Prostate gland (tissue), 2 donors: ENCODE data around the gene ARHGAP19. TPM values are rescaled to one million over a fixed set of nuclear protein-coding genes. Genes with fewer than 3 reads are reported as not detected.
"Not testable (repeated sequence)": the region's sequence is repeated elsewhere in the genome, so short reads cannot be mapped to it uniquely, and the experiment has no call there.

Experiments used
- DNase-seq: peaks from one replicate; pipeline ENCODE4 v3.0.0-alpha.2; 2019; ENCODE audit warnings: low spot score
- H3K27ac ChIP-seq, 2 donors: fragments of 200-600 bp; sonication (generic); 2 replicates each; pipeline ENCODE4 v1.5.1; 2017 to 2019
- H3K27me3 ChIP-seq: fragments of 200-600 bp; sonication (generic); replicated peaks from 2 replicates; pipeline ENCODE4 v1.5.1; 2019; ENCODE audit not compliant: insufficient read depth
- H3K36me3 ChIP-seq, 2 donors: fragments of 200-600 bp; sonication (generic); 1 replicate in 1 of 2; 2 replicates in 1 of 2; pipeline versions ENCODE4 v1.5.1 to v1.8.1; 2017 to 2019
- H3K4me1 ChIP-seq: fragments of 200-600 bp; sonication (generic); replicated peaks from 2 replicates; pipeline ENCODE4 v1.5.1; 2019
- H3K4me3 ChIP-seq, 2 donors: fragments of 200-600 bp; sonication (generic); 2 replicates each; pipeline ENCODE4 v1.5.1; 2017 to 2019
- H3K9me3 ChIP-seq: fragments of 200-600 bp; sonication (generic); 2 replicates; pipeline ENCODE4 v1.5.1; 2017
- CTCF ChIP-seq, 4 experiments: fragments of 200-600 bp in 2 of 4; fragments of 450-650 bp in 2 of 4; sonication (generic) in 2 of 4; IDR thresholded peaks; 1 replicate in 3 of 4; 2 replicates in 1 of 4; pipeline ENCODE4 v1.5.1; 2016 to 2019; ENCODE audit warnings: antibody characterized with exemption in 4 of 4, mild to moderate bottlenecking in 2 of 4, moderate library complexity in 2 of 4
- POLR2A ChIP-seq: fragments of 450-650 bp; IDR thresholded peaks from one replicate; pipeline ENCODE4 v1.6.1; 2016; ENCODE audit warnings: antibody characterized with exemption, mild to moderate bottlenecking
- POLR2AphosphoS5 ChIP-seq: sonication (generic); formaldehyde crosslinking; IDR thresholded peaks from one replicate; pipeline ENCODE4 v1.6.1; 2017; ENCODE audit warnings: antibody characterized with exemption
- WGBS: methylation state at CpG from one replicate; pipeline ENCODE4 v1.1.5; 2018; 5-methylcytosine and 5-hydroxymethylcytosine counted together
- intact Hi-C: fragments of 100-400 bp; cut with DNase I; formaldehyde crosslinking; loops from one replicate; pipeline ENCODE4 v1.14.2; 2022
- total RNA-seq, 2 donors: library from RNA; depleted of rRNA; stranded (reverse); fragments of >200 nt; gene quantifications; one replicate each; pipeline ENCODE4 v1.1.0, GENCODE V29; 2016

ARHGAP19 gene
- total RNA-seq, 2 donors from 2014 or later, result 10.4 to 37.1 TPM

- WGBS, result 96% methylated on average over 3 of the region's 3 CpGs
- intact Hi-C loops, result no loop called here
- no peaks in the 10 kb centered on the region for H3K36me3 ChIP-seq
These were observed 18.7 kb downstream of the ARHGAP19 start for GRCh38 chr10:97273700-97274099.

DNA sequence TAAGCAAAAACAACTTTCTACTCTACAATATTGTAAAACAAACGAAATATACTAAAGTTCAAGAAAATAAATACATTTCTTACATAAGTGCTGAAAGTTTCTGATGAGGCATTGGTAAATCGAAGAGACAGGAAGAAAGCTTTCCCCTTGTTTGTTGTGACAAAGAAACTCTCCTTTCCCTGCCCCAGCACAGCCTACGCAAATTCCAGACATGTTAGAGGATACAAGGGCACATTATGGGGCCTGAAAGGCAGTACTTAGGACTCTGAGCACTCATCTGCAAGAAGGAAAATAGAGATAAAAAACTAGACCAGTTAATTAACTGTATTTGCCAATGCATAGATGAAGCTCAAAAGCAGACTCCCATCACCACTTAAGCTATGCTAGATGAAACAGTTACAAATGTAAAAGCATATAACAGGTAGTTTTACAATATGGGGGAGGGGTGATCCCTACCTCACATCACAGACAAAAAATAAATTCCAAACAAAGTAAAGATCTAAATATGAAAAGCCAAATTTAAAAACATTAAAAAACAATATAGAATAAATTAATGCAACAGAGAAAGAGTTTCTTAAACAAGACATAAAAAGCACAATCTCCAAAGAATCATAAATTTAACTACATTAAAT, 21.8 kb downstream of the ARHGAP19 start:
- Histone ChIP-seq H3K36me3 (no peaks in the 10 kb centered on the region), H3K9me3 (no peaks in the 10 kb centered on the region), H3K27ac (no peak overlapping the region), H3K4me1 (no peaks in the 10 kb centered on the region), H3K27me3 (no peaks in the 10 kb centered on the region), H3K4me3 (no peak overlapping the region)
- intact Hi-C loops, result no loop called here
- 80% methylated on average over 3 of the region's 3 CpGs for WGBS
- no peak for DNase-seq
- TF ChIP-seq CTCF (IDR thresholded peaks at IDR 0.05), result no peak
- TF ChIP-seq POLR2A, result no peak
- TF ChIP-seq POLR2AphosphoS5, result no peak

More at GRCh38 chr10:97273700-97274099, 18.7 kb downstream of the ARHGAP19 start:
- H3K27me3 ChIP-seq, result no peaks in the 10 kb centered on the region
- no peak for DNase-seq
- no peaks in the 10 kb centered on the region for H3K9me3 ChIP-seq
- no peaks in the 10 kb centered on the region for H3K4me1 ChIP-seq
- H3K27ac ChIP-seq, result no peak overlapping the region
- no peak overlapping the region for H3K4me3 ChIP-seq
- TF ChIP-seq CTCF (IDR thresholded peaks at IDR 0.05), result no peak
- TF ChIP-seq POLR2AphosphoS5, result no peak
- no peak for TF ChIP-seq POLR2A

DNA sequence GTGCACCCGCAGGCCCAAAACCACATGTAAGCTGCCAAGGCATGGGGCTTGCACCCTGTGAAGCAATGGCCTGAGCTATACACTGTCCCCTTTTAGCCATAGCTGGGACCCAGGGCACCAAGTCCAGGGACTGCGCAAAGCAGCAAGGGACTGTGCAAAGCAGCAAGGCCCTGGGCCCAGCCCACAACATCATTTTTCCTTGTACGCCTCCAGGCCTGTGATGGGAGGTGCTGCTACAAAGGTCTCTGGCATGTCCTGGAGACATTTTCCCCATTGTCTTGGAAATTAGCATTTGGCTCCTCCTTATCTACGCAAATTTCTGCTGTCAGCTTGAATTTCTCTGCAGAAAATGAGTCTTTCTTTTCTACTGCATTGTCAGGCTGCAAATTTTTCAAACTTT, 24.8 kb downstream of the ARHGAP19 start:
- Histone ChIP-seq H3K4me1 (no peaks in the 10 kb centered on the region), H3K9me3 (no peaks in the 10 kb centered on the region), H3K27ac (no peak overlapping the region), H3K27me3 (no peaks in the 10 kb centered on the region), H3K4me3 (no peak overlapping the region), H3K36me3 (no peaks in the 10 kb centered on the region)
- TF ChIP-seq CTCF (IDR thresholded peaks at IDR 0.05) (no peak), POLR2A (no peak), POLR2AphosphoS5 (no peak)
- intact Hi-C loops, result no loop called here
- 92% methylated on average over 4 of the region's 4 CpGs for WGBS
- DNase-seq, result no peak

GRCh38 chr10:97265095-97265494, 27.3 kb downstream of the ARHGAP19 start:
- intact Hi-C loops, H3K27me3 ChIP-seq, H3K9me3 ChIP-seq, H3K4me1 ChIP-seq, H3K27ac ChIP-seq, DNase-seq, H3K4me3 ChIP-seq, H3K36me3 ChIP-seq: not testable (repeated sequence)
- 98% methylated on average over 3 of the region's 3 CpGs for WGBS

DNA sequence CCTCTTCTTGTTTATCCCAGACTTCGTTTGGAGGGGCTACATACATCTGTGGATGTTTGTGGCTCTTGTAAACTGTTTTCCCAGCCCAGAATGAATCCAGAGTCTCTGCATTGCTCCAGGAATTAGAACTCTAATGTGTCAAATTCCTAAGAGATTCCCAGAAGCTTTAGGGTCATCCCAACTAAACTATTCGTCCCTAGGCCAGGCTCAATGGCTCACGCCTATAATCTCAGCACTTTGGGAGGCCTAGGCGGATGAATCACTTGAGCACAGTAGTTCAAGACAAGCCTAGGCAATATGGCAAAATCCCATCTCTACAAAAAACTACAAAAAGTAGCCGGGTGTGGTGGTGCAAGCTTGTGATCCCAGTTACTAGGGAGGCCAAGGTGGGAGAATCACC, 28.5 kb downstream of the ARHGAP19 start:
- Histone ChIP-seq H3K4me3 (no peak overlapping the region), H3K27ac (no peak overlapping the region), H3K9me3 (no peaks in the 10 kb centered on the region), H3K27me3 (no peaks in the 10 kb centered on the region), H3K36me3 (no peaks in the 10 kb centered on the region), H3K4me1 (no peaks in the 10 kb centered on the region)
- no peak for DNase-seq
- 94% methylated on average over 5 of the region's 5 CpGs for WGBS
- intact Hi-C loops, result no loop called here
- TF ChIP-seq CTCF (IDR thresholded peaks at IDR 0.05) (no peak), POLR2AphosphoS5 (no peak), POLR2A (no peak)
